NCI-H1694 (cell line): ENCODE data around the gene ADGRA1.

ENCODE experiments used
- DNase-seq: peaks from one replicate; lab custom pipeline; 2025; lab: John Stamatoyannopoulos, UW

Gene ADGRA1

GRCh38 chr10:133094866-133095265 lies 7.1 kb downstream of the ADGRA1 start:
- no peak for DNase-seq

GRCh38 chr10:133095586-133095985 lies 7.9 kb downstream of the ADGRA1 start:
- DNase-seq, result no peak

GRCh38 chr10:133096616-133097269 lies 9.0 kb downstream of the ADGRA1 start:
- DNase-seq, result no peak

GRCh38 chr10:133097418-133097817 lies 9.7 kb downstream of the ADGRA1 start:
- DNase-seq, result no peak

- no peak for DNase-seq
These were observed 10.2 kb downstream of the ADGRA1 start for GRCh38 chr10:133097961-133098360.

GRCh38 chr10:133098426-133099124 lies 10.9 kb downstream of the ADGRA1 start:
- DNase-seq, result no peak

GRCh38 chr10:133099571-133099970 lies 11.8 kb downstream of the ADGRA1 start:
- DNase-seq, result no peak

- no peak for DNase-seq
These were observed 12.5 kb downstream of the ADGRA1 start for GRCh38 chr10:133100186-133100585.

- no peak for DNase-seq
These were observed 13.1 kb downstream of the ADGRA1 start for GRCh38 chr10:133100706-133101415.

- no peak for DNase-seq
These were observed 13.7 kb downstream of the ADGRA1 start for GRCh38 chr10:133101416-133101810.

GRCh38 chr10:133102415-133103095 lies 14.8 kb downstream of the ADGRA1 start:
- DNase-seq, result no peak

- no peak for DNase-seq
These were observed 15.7 kb downstream of the ADGRA1 start for GRCh38 chr10:133103311-133103910.

GRCh38 chr10:133104068-133104962 lies 16.6 kb downstream of the ADGRA1 start:
- DNase-seq, result no peak

- no peak for DNase-seq
These were observed 17.4 kb downstream of the ADGRA1 start for GRCh38 chr10:133104963-133105640.

- DNase-seq, result no peak
These were observed 18.1 kb downstream of the ADGRA1 start for GRCh38 chr10:133105686-133106390.

GRCh38 chr10:133106516-133106915 lies 18.8 kb downstream of the ADGRA1 start:
- no peak for DNase-seq

GRCh38 chr10:133107442-133107841 lies 19.7 kb downstream of the ADGRA1 start:
- DNase-seq, result no peak

GRCh38 chr10:133109711-133110110 lies 22.0 kb downstream of the ADGRA1 start:
- DNase-seq, result no peak

- no peak for DNase-seq
These were observed 22.4 kb downstream of the ADGRA1 start for GRCh38 chr10:133110133-133110532.
